ENCODE results near the gene EPHA8. TPM values are rescaled to one million over a fixed set of nuclear protein-coding genes. Genes with fewer than 3 reads are reported as not detected.

The EPHA8 gene
- total and polyA plus RNA-seq, 2 of the 13 experiments (the other 11 are each of a cell fraction or from before 2014, with no cell fraction given) = not detected

DNA sequence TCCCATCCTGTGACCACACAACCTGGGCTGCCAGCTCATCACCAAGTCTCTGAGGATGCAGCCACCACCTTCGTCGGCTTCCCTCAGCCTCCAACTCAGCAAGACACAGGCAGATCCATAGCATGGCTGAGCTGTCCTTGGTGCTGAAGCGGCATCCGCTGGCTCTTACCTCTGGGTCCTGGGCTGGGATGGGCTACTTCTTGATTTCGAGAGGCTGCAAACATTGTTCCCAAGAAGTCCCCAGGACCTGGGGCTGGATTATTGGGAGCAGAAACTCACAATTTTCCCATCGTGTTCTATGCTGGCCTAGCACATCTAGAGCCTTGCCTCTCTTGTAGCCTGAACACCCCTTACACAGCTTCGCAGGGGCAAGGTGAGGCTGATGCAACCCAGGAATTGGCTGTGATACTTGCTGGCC lies 48.2 kb downstream of the EPHA8 start (continued):
- TF ChIP-seq ONECUT2 (CRISPR knock-in tag; IDR thresholded peaks at IDR 0.05) (no peak), DNMT1 (CRISPR knock-in tag; IDR thresholded peaks at IDR 0.05) (no peak), MBNL3 (CRISPR knock-in tag; conservative IDR thresholded peaks at IDR 0.05) (no peak), FOXA3 (CRISPR knock-in tag; IDR thresholded peaks at IDR 0.05) (no peak), MATR3 (CRISPR knock-in tag; IDR thresholded peaks at IDR 0.05) (no peak), SMAD9 (CRISPR knock-in tag; IDR thresholded peaks at IDR 0.05) (no peak), MED8 (CRISPR knock-in tag; IDR thresholded peaks at IDR 0.05; ENCODE audit: insufficient replicate concordance) (no peak), GATAD2A (CRISPR knock-in tag; IDR thresholded peaks at IDR 0.05) (no peak), MED1 (CRISPR knock-in tag; IDR thresholded peaks at IDR 0.05) (peak; percentile 28; the same call in 1 of the 2 replicates), MXD4 (CRISPR knock-in tag; IDR thresholded peaks at IDR 0.05) (peak; percentile 32; the same call in 1 of the 2 replicates), ZNF383 (CRISPR knock-in tag; IDR thresholded peaks at IDR 0.05; ENCODE audit: borderline replicate concordance) (no peak), TSC22D2 (CRISPR knock-in tag; IDR thresholded peaks at IDR 0.05; ENCODE audit: borderline replicate concordance) (peak; percentile 97; the same call in 1 of the 2 replicates), MBD4 (IDR thresholded peaks at IDR 0.05; ENCODE audit: borderline replicate concordance, low read length) (no peak), ZNF768 (CRISPR knock-in tag; IDR thresholded peaks at IDR 0.05) (no peak), TARDBP (CRISPR knock-in tag; IDR thresholded peaks at IDR 0.05) (no peak), NKX3-1 (CRISPR knock-in tag; IDR thresholded peaks at IDR 0.05) (peak; percentile 80; the same call in 1 of the 2 replicates), POLR2A (IDR thresholded peaks at IDR 0.05; ENCODE audit: insufficient read depth in 1 of 2, low read depth in 2 of 2, low read length in 2 of 2) (no peak), TBX3 (IDR thresholded peaks at IDR 0.05; ENCODE audit: borderline replicate concordance) (no peak), KLF6 (CRISPR knock-in tag; IDR thresholded peaks at IDR 0.05) (peak; percentile 93), ZBTB33 (CRISPR knock-in tag; IDR thresholded peaks at IDR 0.05) (no peak), USF2 (IDR thresholded peaks at IDR 0.05; ENCODE audit: low read depth, low read length) (no peak), USF2 (CRISPR knock-in tag; IDR thresholded peaks at IDR 0.05; ENCODE audit: borderline replicate concordance) (no peak), HNRNPLL (IDR thresholded peaks at IDR 0.05; ENCODE audit: low read depth, low read length, poor library complexity, severe bottlenecking) (no peak), POGZ (CRISPR knock-in tag; IDR thresholded peaks at IDR 0.05) (no peak), STAT5B (CRISPR knock-in tag; IDR thresholded peaks at IDR 0.05) (0 out of 2 replicates have a peak, but pooled peaks have one; percentile 55), ZHX1 (CRISPR knock-in tag; IDR thresholded peaks at IDR 0.05; ENCODE audit: low read depth) (peak; percentile 38; the same call in 1 of the 2 replicates), SMYD3 (CRISPR knock-in tag; IDR thresholded peaks at IDR 0.05) (no peak), ZFP41 (CRISPR knock-in tag; IDR thresholded peaks at IDR 0.05; ENCODE audit: borderline replicate concordance) (no peak)
